K562 (cell line): ENCODE data around the gene TMEM217. TPM values are rescaled to one million over a fixed set of nuclear protein-coding genes. Genes with fewer than 3 reads are reported as not detected.

Experiments used
- CSDE1 ChIP-seq, 2 experiments: fragments of 450-650 bp; IDR thresholded peaks; 2 replicates each; pipeline ENCODE4 v1.6.1; 2016; ENCODE audit warnings: mild to moderate bottlenecking in 1 of 2
- E2F3 ChIP-seq: fragments of 250-450 bp; sonication (Bioruptor Pico); IDR thresholded peaks from 2 replicates; pipeline ENCODE4 v1.4.0; 2020; ENCODE audit warnings: mild to moderate bottlenecking
- ELF4 ChIP-seq: fragments of 450-650 bp; formaldehyde crosslinking; IDR thresholded peaks from 2 replicates; pipeline ENCODE4 v1.4.0; 2022; ENCODE audit warnings: missing genetic modification characterization
- FOXK2 ChIP-seq, 2 experiments: fragments of 450-650 bp; IDR thresholded peaks in 1 of 2; conservative IDR thresholded peaks in 1 of 2; 2 replicates each; pipeline ENCODE4 v1.6.1; 2016; ENCODE audit warnings: low read depth in 2 of 2, mild to moderate bottlenecking in 1 of 2
- GATAD2A ChIP-seq: fragments of 450-650 bp; IDR thresholded peaks from 2 replicates; pipeline ENCODE4 v1.6.1; 2017
- OTX1 ChIP-seq: fragments of 450-650 bp; formaldehyde crosslinking; IDR thresholded peaks from 2 replicates; pipeline ENCODE4 v1.4.0; 2022; ENCODE audit warnings: mild to moderate bottlenecking
- RHOXF2B ChIP-seq: fragments of 250-450 bp; sonication (Bioruptor Pico); conservative IDR thresholded peaks from 2 replicates; pipeline ENCODE4 v1.5.1; 2021
- TCF7L2 ChIP-seq: fragments of 150-350 bp; IDR thresholded peaks from 2 replicates; pipeline ENCODE4 v1.6.1; 2016; ENCODE audit warnings: low read depth, mild to moderate bottlenecking, low read length, moderate library complexity
- THRAP3 ChIP-seq: fragments of 450-650 bp; IDR thresholded peaks from 2 replicates; pipeline ENCODE4 v1.6.1; 2016; ENCODE audit warnings: mild to moderate bottlenecking, inconsistent platforms, borderline replicate concordance
- ZFP1 ChIP-seq: fragments of 450-650 bp; formaldehyde crosslinking; IDR thresholded peaks from 2 replicates; pipeline ENCODE4 v1.4.0; 2020; ENCODE audit warnings: mild to moderate bottlenecking, mixed read lengths
- ZNF311 ChIP-seq: fragments of 250-450 bp; sonication (Bioruptor Pico); IDR thresholded peaks from 2 replicates; pipeline ENCODE4 v1.4.0; 2020; ENCODE audit warnings: mild to moderate bottlenecking, moderate library complexity
- ZNF408 ChIP-seq: fragments of 250-450 bp; sonication (Bioruptor Pico); IDR thresholded peaks from 2 replicates; pipeline ENCODE4 v1.4.0; 2020; ENCODE audit warnings: low read depth, mild to moderate bottlenecking, moderate library complexity
- ZNF561 ChIP-seq: fragments of 450-650 bp; formaldehyde crosslinking; conservative IDR thresholded peaks from 2 replicates; pipeline ENCODE4 v1.4.0; 2020; ENCODE audit warnings: mild to moderate bottlenecking, moderate library complexity
- polyA plus RNA-seq, 8 experiments: library from polyadenylated mRNA; depleted of rRNA in 4 of 8; stranded (reverse) in 5 of 8; unstranded in 3 of 8; fragments of >200 nt; fragmentation: Nextera tagmentation in 2 of 8; fragmentation: Illumina TruSeq in 1 of 8; extraction: Ambion mirVana in 2 of 8; extraction: Trizol in 1 of 8; gene quantifications; 2 replicates each; pipeline versions ENCODE4 v1.2.1 to v1.2.3, GENCODE V29; 2011 to 2014; ENCODE audit warnings: inconsistent platforms in 1 of 8, missing spikeins in 1 of 8
- total RNA-seq, 7 experiments: library from RNA; depleted of rRNA in 6 of 7; stranded (reverse); fragments of >200 nt in 6 of 7; fragmentation: Illumina TruSeq in 2 of 7; extraction: Trizol in 2 of 7; gene quantifications; 2 replicates each; pipeline versions ENCODE4 v1.2.1 to v1.2.3, GENCODE V29; 2011 to 2021; ENCODE audit warnings: low replicate concordance in 1 of 7
- TF ChIP-seq, protein P1 (sequence below), 2 experiments: IDR thresholded peaks; 2 replicates each; pipeline ENCODE4 v1.6.1; 2011; ENCODE audit warnings: borderline replicate concordance in 1 of 2, control low read depth in 1 of 2, low read depth in 1 of 2, low read length in 1 of 2, mild to moderate bottlenecking in 1 of 2, mixed read lengths in 1 of 2, moderate library complexity in 1 of 2; ENCODE audit not compliant: insufficient read depth in 1 of 2, insufficient read length in 1 of 2, poor library complexity in 1 of 2, severe bottlenecking in 1 of 2; ENCODE audit errors: extremely low read depth in 1 of 2
- TF ChIP-seq, protein P2 (sequence below): IDR thresholded peaks from 2 replicates; pipeline ENCODE4 v1.6.1; 2016; ENCODE audit warnings: missing genetic modification characterization, missing compliant biosample characterization
- TF ChIP-seq, protein P3 (sequence below): fragments of 250-450 bp; sonication (Bioruptor Pico); IDR thresholded peaks from 2 replicates; pipeline ENCODE4 v1.6.1; 2021; ENCODE audit warnings: mild to moderate bottlenecking
- TF ChIP-seq, protein P4 (sequence below): conservative IDR thresholded peaks from 2 replicates; pipeline ENCODE4 v1.6.1; 2011; ENCODE audit warnings: low read depth, mild to moderate bottlenecking, low read length; ENCODE audit not compliant: control insufficient read depth
- TF ChIP-seq, protein P5 (sequence below): sonication (generic); formaldehyde crosslinking; IDR thresholded peaks from 2 replicates; pipeline ENCODE4 v1.8.0; 2023; ENCODE audit warnings: mild to moderate bottlenecking, missing genetic modification reagents

TMEM217 gene
- total and polyA plus RNA-seq, 9 of the 15 experiments (the other 6 are each of a cell fraction or from before 2014, with no cell fraction given): 1.3 to 8.0 (median 1.9) TPM

DNA sequence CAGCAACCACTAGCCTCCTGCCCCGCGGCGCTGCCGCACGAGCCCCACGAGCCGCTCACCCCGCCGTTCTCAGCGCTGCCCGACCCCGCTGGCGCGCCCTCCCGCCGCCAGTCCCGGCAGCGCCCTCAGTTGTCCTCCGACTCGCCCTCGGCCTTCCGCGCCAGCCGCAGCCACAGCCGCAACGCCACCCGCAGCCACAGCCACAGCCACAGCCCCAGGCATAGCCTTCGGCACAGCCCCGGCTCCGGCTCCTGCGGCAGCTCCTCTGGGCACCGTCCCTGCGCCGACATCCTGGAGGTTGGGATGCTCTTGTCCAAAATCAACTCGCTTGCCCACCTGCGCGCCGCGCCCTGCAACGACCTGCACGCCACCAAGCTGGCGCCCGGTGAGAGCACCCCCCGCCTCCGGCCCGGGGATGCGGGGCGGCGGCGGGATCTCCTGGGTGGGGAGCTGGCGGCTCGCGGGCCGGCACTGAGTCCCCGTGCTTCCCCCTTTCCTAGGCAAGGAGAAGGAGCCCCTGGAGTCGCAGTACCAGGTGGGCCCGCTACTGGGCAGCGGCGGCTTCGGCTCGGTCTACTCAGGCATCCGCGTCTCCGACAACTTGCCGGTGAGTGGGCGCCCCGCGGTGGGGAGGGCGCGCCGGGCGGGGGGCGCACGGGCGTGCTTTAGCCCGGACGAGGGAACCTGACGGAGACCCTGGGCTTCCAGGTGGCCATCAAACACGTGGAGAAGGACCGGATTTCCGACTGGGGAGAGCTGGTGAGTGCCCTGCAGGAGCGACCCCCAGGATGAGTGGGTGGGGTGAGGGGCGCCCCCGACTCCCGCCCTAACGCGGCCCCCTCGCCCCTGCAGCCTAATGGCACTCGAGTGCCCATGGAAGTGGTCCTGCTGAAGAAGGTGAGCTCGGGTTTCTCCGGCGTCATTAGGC lies 87.4 kb downstream of the TMEM217 start (continued):
- TF ChIP-seq, protein P1, sequence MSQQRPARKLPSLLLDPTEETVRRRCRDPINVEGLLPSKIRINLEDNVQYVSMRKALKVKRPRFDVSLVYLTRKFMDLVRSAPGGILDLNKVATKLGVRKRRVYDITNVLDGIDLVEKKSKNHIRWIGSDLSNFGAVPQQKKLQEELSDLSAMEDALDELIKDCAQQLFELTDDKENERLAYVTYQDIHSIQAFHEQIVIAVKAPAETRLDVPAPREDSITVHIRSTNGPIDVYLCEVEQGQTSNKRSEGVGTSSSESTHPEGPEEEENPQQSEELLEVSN (IDR thresholded peaks at IDR 0.05; ENCODE audit: borderline replicate concordance in 1 of 2, extremely low read depth in 1 of 2, insufficient read depth in 1 of 2, insufficient read length in 1 of 2, low read depth in 1 of 2, low read length in 1 of 2, poor library complexity in 1 of 2, severe bottlenecking in 1 of 2): peak in 1 of 2 experiments; percentile 79
- TF ChIP-seq ZNF561 (no peak), GATAD2A (peak; percentile 5; the same call in 1 of the 2 replicates), ZFP1 (CRISPR knock-in tag) (no peak), OTX1 (0 out of 2 replicates have a peak, but pooled peaks have one; percentile 3), RHOXF2B (CRISPR knock-in tag) (0 out of 2 replicates have a peak, but pooled peaks have one; percentile 13), ZNF311 (no peak), E2F3 (CRISPR knock-in tag) (peak; percentile 27; the same call in 1 of the 2 replicates), TCF7L2 (no peak), ELF4 (CRISPR knock-in tag) (no peak), ZNF408 (CRISPR knock-in tag) (no peak), FOXK2 (conservative IDR thresholded peaks at IDR 0.05 in 1 of 2, IDR thresholded peaks at IDR 0.05 in 1 of 2; ENCODE audit: low read depth in 2 of 2) (no peak), CSDE1 (IDR thresholded peaks at IDR 0.05) (no peak), THRAP3 (no peak)
- TF ChIP-seq, protein P2, sequence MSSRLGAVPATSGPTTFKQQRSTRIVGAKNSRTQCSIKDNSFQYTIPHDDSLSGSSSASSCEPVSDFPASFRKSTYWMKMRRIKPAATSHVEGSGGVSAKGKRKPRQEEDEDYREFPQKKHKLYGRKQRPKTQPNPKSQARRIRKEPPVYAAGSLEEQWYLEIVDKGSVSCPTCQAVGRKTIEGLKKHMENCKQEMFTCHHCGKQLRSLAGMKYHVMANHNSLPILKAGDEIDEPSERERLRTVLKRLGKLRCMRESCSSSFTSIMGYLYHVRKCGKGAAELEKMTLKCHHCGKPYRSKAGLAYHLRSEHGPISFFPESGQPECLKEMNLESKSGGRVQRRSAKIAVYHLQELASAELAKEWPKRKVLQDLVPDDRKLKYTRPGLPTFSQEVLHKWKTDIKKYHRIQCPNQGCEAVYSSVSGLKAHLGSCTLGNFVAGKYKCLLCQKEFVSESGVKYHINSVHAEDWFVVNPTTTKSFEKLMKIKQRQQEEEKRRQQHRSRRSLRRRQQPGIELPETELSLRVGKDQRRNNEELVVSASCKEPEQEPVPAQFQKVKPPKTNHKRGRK: no peak
- TF ChIP-seq, protein P3, sequence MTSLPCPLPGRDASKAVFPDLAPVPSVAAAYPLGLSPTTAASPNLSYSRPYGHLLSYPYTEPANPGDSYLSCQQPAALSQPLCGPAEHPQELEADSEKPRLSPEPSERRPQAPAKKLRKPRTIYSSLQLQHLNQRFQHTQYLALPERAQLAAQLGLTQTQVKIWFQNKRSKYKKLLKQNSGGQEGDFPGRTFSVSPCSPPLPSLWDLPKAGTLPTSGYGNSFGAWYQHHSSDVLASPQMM (CRISPR knock-in tag): no peak
- TF ChIP-seq, protein P4, sequence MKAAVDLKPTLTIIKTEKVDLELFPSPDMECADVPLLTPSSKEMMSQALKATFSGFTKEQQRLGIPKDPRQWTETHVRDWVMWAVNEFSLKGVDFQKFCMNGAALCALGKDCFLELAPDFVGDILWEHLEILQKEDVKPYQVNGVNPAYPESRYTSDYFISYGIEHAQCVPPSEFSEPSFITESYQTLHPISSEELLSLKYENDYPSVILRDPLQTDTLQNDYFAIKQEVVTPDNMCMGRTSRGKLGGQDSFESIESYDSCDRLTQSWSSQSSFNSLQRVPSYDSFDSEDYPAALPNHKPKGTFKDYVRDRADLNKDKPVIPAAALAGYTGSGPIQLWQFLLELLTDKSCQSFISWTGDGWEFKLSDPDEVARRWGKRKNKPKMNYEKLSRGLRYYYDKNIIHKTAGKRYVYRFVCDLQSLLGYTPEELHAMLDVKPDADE: peak; percentile 52; the same call in 1 of the 2 replicates
- TF ChIP-seq, protein P5, sequence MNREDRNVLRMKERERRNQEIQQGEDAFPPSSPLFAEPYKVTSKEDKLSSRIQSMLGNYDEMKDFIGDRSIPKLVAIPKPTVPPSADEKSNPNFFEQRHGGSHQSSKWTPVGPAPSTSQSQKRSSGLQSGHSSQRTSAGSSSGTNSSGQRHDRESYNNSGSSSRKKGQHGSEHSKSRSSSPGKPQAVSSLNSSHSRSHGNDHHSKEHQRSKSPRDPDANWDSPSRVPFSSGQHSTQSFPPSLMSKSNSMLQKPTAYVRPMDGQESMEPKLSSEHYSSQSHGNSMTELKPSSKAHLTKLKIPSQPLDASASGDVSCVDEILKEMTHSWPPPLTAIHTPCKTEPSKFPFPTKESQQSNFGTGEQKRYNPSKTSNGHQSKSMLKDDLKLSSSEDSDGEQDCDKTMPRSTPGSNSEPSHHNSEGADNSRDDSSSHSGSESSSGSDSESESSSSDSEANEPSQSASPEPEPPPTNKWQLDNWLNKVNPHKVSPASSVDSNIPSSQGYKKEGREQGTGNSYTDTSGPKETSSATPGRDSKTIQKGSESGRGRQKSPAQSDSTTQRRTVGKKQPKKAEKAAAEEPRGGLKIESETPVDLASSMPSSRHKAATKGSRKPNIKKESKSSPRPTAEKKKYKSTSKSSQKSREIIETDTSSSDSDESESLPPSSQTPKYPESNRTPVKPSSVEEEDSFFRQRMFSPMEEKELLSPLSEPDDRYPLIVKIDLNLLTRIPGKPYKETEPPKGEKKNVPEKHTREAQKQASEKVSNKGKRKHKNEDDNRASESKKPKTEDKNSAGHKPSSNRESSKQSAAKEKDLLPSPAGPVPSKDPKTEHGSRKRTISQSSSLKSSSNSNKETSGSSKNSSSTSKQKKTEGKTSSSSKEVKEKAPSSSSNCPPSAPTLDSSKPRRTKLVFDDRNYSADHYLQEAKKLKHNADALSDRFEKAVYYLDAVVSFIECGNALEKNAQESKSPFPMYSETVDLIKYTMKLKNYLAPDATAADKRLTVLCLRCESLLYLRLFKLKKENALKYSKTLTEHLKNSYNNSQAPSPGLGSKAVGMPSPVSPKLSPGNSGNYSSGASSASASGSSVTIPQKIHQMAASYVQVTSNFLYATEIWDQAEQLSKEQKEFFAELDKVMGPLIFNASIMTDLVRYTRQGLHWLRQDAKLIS (CRISPR knock-in tag): peak; percentile 89
